Thyroid gland (tissue), 4 donors: ENCODE data around the gene LRMDA. TPM values are rescaled to one million over a fixed set of nuclear protein-coding genes. Genes with fewer than 3 reads are reported as not detected.
A peak's percentile ranks its signal among the peaks of the same experiment; 100 is the strongest.

Experiments used
- DNase-seq, 2 donors: peaks; one replicate each; pipeline ENCODE4 v3.0.0-alpha.2; 2019
- H3K27ac ChIP-seq, 3 donors: fragments of 200-600 bp; sonication (generic); 1 replicate in 2 of 3; 2 replicates in 1 of 3; pipeline ENCODE4 v1.5.1; 2016 to 2019; ENCODE audit warnings: mild to moderate bottlenecking in 1 of 3, moderate library complexity in 1 of 3
- H3K27me3 ChIP-seq: fragments of 200-600 bp; sonication (generic); one replicate; pipeline ENCODE4 v1.5.1; 2019
- H3K36me3 ChIP-seq, 2 donors: fragments of 200-600 bp; sonication (generic); one replicate each; pipeline ENCODE4 v1.5.1; 2016 to 2019
- H3K4me1 ChIP-seq, 2 donors: fragments of 200-600 bp; sonication (generic); one replicate each; pipeline ENCODE4 v1.5.1; 2017 to 2019
- H3K4me3 ChIP-seq, 3 donors: fragments of 200-600 bp; sonication (generic); replicated peaks in 1 of 3; 1 replicate in 2 of 3; 2 replicates in 1 of 3; pipeline ENCODE4 v1.5.1; 2016; ENCODE audit warnings: mild to moderate bottlenecking in 1 of 3
- H3K9me3 ChIP-seq: fragments of 200-600 bp; sonication (generic); one replicate; pipeline ENCODE4 v1.5.1; 2017
- POLR2A ChIP-seq, 2 donors: fragments of 450-650 bp; IDR thresholded peaks; one replicate each; pipeline ENCODE4 v1.6.1; 2017; ENCODE audit warnings: antibody characterized with exemption in 2 of 2, mild to moderate bottlenecking in 2 of 2, moderate library complexity in 1 of 2
- WGBS, 2 donors: methylation state at CpG; one replicate each; pipeline ENCODE4 v1.1.5; 2017; 5-methylcytosine and 5-hydroxymethylcytosine counted together
- intact Hi-C: fragments of 100-400 bp; cut with DNase I; formaldehyde crosslinking; loops from one replicate; pipeline ENCODE4 v1.15.1; 2023
- total RNA-seq, 4 donors: library from RNA; depleted of rRNA; stranded (reverse); fragments of >200 nt; gene quantifications; one replicate each; pipeline ENCODE4 v1.2.3, GENCODE V29; 2016
- TF ChIP-seq, protein P1 (sequence below), 6 experiments: fragments of 200-600 bp in 3 of 6; fragments of 450-650 bp in 3 of 6; sonication (generic) in 3 of 6; IDR thresholded peaks; one replicate each; pipeline ENCODE4 v1.5.1; 2016 to 2019; ENCODE audit warnings: antibody characterized with exemption in 6 of 6, mild to moderate bottlenecking in 2 of 6, inconsistent platforms in 1 of 6, moderate library complexity in 1 of 6

LRMDA gene
- total RNA-seq, 4 donors from 2014 or later: 16.5 to 31.7 (median 23.2) TPM

DNA sequence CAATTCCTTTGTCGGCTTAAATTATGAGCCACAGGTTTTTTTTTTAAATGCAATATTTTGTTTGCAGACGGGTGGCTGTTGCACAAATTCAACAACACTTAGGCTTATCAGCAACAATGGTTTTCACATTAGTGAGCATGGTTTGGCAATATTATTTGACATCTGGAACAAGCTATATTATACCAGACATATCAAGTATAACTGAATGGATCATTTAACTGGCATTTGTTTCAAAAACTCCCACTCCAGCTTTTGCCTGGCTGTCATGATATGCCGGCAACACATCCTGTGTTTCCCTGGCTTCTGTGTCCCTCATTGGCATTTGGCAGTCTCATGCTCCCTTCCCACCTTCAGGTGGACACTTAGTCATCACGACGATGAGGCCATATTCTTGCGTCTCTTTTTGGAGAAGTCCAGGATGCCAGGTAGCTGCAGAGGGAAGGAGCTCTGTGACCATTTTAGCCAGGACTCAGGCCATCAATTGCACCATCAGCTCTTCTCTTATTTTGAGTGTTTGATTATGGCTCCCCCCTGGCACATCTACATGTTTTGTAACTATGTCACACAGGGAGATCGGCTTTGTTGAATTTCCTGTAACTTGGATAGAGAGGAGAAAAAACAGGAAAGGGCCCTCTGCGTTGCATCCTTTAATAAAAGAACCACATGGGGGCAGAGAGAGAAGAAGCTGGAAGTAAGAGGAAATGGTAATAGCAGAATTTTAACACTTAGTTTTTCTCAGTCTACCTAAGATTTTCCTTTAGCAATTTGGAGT is 413.9 kb downstream of the LRMDA start:
- Histone ChIP-seq H3K27ac (no peak overlapping the region), H3K27me3 (no peaks in the 10 kb centered on the region), H3K36me3 (no peaks in the 10 kb centered on the region), H3K4me1 (peaks cover 7 to 9% of the 10 kb centered on the region in 2 donors), H3K9me3 (no peaks in the 10 kb centered on the region), H3K4me3 (no peak overlapping the region)
- TF ChIP-seq, protein P1, sequence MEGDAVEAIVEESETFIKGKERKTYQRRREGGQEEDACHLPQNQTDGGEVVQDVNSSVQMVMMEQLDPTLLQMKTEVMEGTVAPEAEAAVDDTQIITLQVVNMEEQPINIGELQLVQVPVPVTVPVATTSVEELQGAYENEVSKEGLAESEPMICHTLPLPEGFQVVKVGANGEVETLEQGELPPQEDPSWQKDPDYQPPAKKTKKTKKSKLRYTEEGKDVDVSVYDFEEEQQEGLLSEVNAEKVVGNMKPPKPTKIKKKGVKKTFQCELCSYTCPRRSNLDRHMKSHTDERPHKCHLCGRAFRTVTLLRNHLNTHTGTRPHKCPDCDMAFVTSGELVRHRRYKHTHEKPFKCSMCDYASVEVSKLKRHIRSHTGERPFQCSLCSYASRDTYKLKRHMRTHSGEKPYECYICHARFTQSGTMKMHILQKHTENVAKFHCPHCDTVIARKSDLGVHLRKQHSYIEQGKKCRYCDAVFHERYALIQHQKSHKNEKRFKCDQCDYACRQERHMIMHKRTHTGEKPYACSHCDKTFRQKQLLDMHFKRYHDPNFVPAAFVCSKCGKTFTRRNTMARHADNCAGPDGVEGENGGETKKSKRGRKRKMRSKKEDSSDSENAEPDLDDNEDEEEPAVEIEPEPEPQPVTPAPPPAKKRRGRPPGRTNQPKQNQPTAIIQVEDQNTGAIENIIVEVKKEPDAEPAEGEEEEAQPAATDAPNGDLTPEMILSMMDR (IDR thresholded peaks at IDR 0.05): no peak
- no peak for TF ChIP-seq POLR2A (IDR thresholded peaks at IDR 0.05)
- intact Hi-C loops: no loop called here
- no peak for DNase-seq
- WGBS, 2 donors: 84% methylated on average over 8 of the region's 8 CpGs

DNA sequence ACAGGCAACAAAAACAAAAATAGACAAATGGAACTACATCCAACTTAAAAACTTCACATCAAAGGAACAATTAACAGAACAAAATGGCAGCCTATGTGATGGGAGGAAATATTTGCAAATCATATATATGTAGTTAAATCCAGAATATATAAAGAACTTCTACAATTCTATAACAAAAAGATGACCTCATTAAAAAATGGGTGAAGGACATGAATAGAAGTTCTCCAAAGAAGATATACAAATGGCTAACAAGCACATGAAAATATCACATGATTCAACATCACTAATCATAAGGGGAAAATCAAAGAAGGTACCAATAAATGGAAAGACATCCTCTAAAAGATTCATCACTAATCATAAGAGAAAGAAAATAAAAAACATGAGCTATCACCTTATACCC is 416.1 kb downstream of the LRMDA start:
- Histone ChIP-seq H3K36me3 (no peaks in the 10 kb centered on the region), H3K27ac (no peak overlapping the region), H3K9me3 (no peaks in the 10 kb centered on the region), H3K4me3 (no peak overlapping the region), H3K4me1 (no peaks in the 10 kb centered on the region), H3K27me3 (no peaks in the 10 kb centered on the region)
- DNase-seq: no peak
- intact Hi-C loops: no loop called here
- TF ChIP-seq POLR2A (IDR thresholded peaks at IDR 0.05): no peak
- TF ChIP-seq, protein P1 (IDR thresholded peaks at IDR 0.05): no peak

DNA sequence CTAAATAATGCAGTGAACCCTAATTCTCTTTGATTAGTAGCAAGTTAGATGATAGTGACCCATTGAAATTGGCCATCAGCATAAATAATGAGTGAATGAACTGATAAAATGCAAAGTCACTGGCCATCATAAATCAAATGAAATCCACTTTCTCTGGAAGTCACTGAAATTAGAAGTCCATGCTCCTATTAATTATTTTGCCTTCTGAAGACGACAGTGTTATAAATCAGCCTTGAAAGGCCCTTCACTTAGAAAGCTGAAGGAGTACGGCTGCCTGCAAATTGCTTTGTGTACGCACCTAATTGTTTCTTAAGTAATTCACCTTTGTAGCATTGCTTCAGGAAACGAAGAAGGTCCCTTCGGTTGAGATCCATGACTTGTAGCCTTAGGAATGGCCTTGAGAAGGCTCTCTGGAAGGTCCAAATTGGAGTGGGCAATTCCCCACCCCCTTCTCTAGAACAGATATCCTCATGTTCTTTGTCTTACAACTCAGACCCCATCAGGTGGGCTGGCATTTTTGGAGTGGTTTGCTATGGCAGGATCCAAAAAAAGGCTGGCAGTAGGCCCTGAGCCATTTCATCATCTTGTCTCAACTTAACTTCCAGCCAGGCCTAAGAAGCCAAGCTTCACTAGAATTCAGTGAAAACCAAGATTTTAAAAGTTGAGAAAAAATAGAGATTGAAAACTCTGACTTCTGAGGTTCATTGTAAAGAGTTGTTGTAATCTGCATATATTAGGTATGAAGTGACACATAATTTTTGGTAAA is 420.3 kb downstream of the LRMDA start:
- intact Hi-C loops: no loop called here
- no peaks in the 10 kb centered on the region for H3K4me1 ChIP-seq
- H3K36me3 ChIP-seq: no peaks in the 10 kb centered on the region
- no peak overlapping the region for H3K4me3 ChIP-seq
- H3K27me3 ChIP-seq: no peaks in the 10 kb centered on the region
- 88 to 89% methylated on average over 5 of the region's 5 CpGs for WGBS, 2 donors
- no peak overlapping the region for H3K27ac ChIP-seq
- TF ChIP-seq, protein P1 (IDR thresholded peaks at IDR 0.05): no peak
- no peak for TF ChIP-seq POLR2A (IDR thresholded peaks at IDR 0.05)
- H3K9me3 ChIP-seq: no peaks in the 10 kb centered on the region
- peak; percentile 10 to 15 for DNase-seq

- intact Hi-C loops: no loop called here
- H3K27me3 ChIP-seq: no peaks in the 10 kb centered on the region
- no peaks in the 10 kb centered on the region for H3K9me3 ChIP-seq
- no peaks in the 10 kb centered on the region for H3K4me1 ChIP-seq
- WGBS, 2 donors: 72 to 84% methylated on average over 3 of the region's 3 CpGs
- no peak overlapping the region for H3K27ac ChIP-seq
- TF ChIP-seq, protein P1 (IDR thresholded peaks at IDR 0.05): peak in 2 of 6 experiments; percentile 22 to 34
- TF ChIP-seq POLR2A (IDR thresholded peaks at IDR 0.05): no peak
- no peak overlapping the region for H3K4me3 ChIP-seq
- H3K36me3 ChIP-seq: no peaks in the 10 kb centered on the region
- no peak for DNase-seq
Measured at GRCh38 chr10:75852851-75853484, 421.5 kb downstream of the LRMDA start.
